Colonic mucosa (tissue), 4 donors: Measurements from ENCODE around the gene DSP. TPM values are rescaled to one million over a fixed set of nuclear protein-coding genes. Genes with fewer than 3 reads are reported as not detected.
A peak's percentile ranks its signal among the peaks of the same experiment; 100 is the strongest.

ENCODE experiments used
- DNase-seq: peaks from one replicate; pipeline ENCODE4 v3.0.0-alpha.2; 2020
- H3K27ac ChIP-seq: fragments of 200-600 bp; one replicate; pipeline ENCODE4 v1.8.0; 2021
- H3K27me3 ChIP-seq: fragments of 200-600 bp; one replicate; pipeline ENCODE4 v1.8.0; 2021
- H3K36me3 ChIP-seq: fragments of 200-600 bp; one replicate; pipeline ENCODE4 v1.8.0; 2021
- H3K4me1 ChIP-seq: fragments of 200-600 bp; one replicate; pipeline ENCODE4 v1.8.0; 2021; ENCODE audit warnings: mild to moderate bottlenecking
- H3K4me3 ChIP-seq: fragments of 200-600 bp; one replicate; pipeline ENCODE4 v1.8.0; 2021
- H3K9ac ChIP-seq, 2 donors: one replicate each; pipeline ENCODE4 v1.7.0; 2013; ENCODE audit warnings: control low read depth in 2 of 2, low read depth in 2 of 2, low read length in 2 of 2
- H3K9me3 ChIP-seq: fragments of 200-600 bp; one replicate; pipeline ENCODE4 v1.8.0; 2021
- CTCF ChIP-seq: fragments of 200-600 bp; IDR thresholded peaks from one replicate; pipeline ENCODE4 v1.8.0; 2022; ENCODE audit warnings: antibody characterized with exemption, mild to moderate bottlenecking
- intact Hi-C: fragments of 100-400 bp; cut with DNase I; formaldehyde crosslinking; loops from one replicate; pipeline ENCODE4 v1.14.1; 2022
- total RNA-seq, 2 donors: library from RNA; stranded (reverse); fragmentation: NEBNext Ultra II Directional in 1 of 2; extraction: Animal tissue kit (Norgen Biotek cat#: 25700) in 1 of 2; gene quantifications; one replicate each; pipeline ENCODE4 v1.2.1, GENCODE V29; 2021
- donor health status: healthy.
- donor health status: DM: no; HTN: no; CAD: no.
- donor health status: DM: no; HTN: no; CAD: no.

DSP gene
- total RNA-seq, 2 donors from 2014 or later: 201 to 250 TPM

GRCh38 chr6:7502743-7503142 lies 38.7 kb upstream of the DSP start:
- Histone ChIP-seq H3K27ac (no peak overlapping the region), H3K27me3 (no peaks in the 10 kb centered on the region), H3K36me3 (no peaks in the 10 kb centered on the region), H3K4me1 (no peaks in the 10 kb centered on the region), H3K9me3 (no peaks in the 10 kb centered on the region), H3K4me3 (no peak overlapping the region), H3K9ac (no peak overlapping the region)
- intact Hi-C loops: no loop called here
- no peak for TF ChIP-seq CTCF
- no peak for DNase-seq

GRCh38 chr6:7504041-7504440 lies 37.4 kb upstream of the DSP start:
- TF ChIP-seq CTCF: no peak
- H3K4me3 ChIP-seq: no peak overlapping the region
- H3K9me3 ChIP-seq: no peaks in the 10 kb centered on the region
- no peak overlapping the region for H3K9ac ChIP-seq
- no peak for DNase-seq
- no peaks in the 10 kb centered on the region for H3K27me3 ChIP-seq
- no peaks in the 10 kb centered on the region for H3K4me1 ChIP-seq
- H3K27ac ChIP-seq: no peak overlapping the region
- intact Hi-C loops: no loop called here
- H3K36me3 ChIP-seq: no peaks in the 10 kb centered on the region

GRCh38 chr6:7505189-7505699 lies 36.2 kb upstream of the DSP start:
- intact Hi-C loops: no loop called here
- DNase-seq: peak; percentile 85
- Histone ChIP-seq H3K27me3 (no peaks in the 10 kb centered on the region), H3K9ac (peak overlapping the region in 1 of 2 donors; percentile 40), H3K27ac (peak overlapping the region; percentile 58), H3K4me3 (no peak overlapping the region), H3K9me3 (no peaks in the 10 kb centered on the region), H3K4me1 (no peaks in the 10 kb centered on the region), H3K36me3 (no peaks in the 10 kb centered on the region)
- no peak for TF ChIP-seq CTCF

- Histone ChIP-seq H3K9ac (no peak overlapping the region), H3K27me3 (no peaks in the 10 kb centered on the region), H3K36me3 (no peaks in the 10 kb centered on the region), H3K4me1 (no peaks in the 10 kb centered on the region), H3K9me3 (no peaks in the 10 kb centered on the region), H3K27ac (no peak overlapping the region), H3K4me3 (no peak overlapping the region)
- intact Hi-C loops: no loop called here
- no peak for TF ChIP-seq CTCF
- DNase-seq: no peak
Observed at GRCh38 chr6:7507600-7507999, 33.9 kb upstream of the DSP start.

GRCh38 chr6:7512320-7512719 lies 29.2 kb upstream of the DSP start:
- DNase-seq: no peak
- no peak for TF ChIP-seq CTCF
- intact Hi-C loops: no loop called here
- no peak overlapping the region for H3K27ac ChIP-seq
- H3K9me3 ChIP-seq: no peaks in the 10 kb centered on the region
- no peak overlapping the region for H3K4me3 ChIP-seq
- H3K36me3 ChIP-seq: no peaks in the 10 kb centered on the region
- no peaks in the 10 kb centered on the region for H3K4me1 ChIP-seq
- no peak overlapping the region for H3K9ac ChIP-seq
- no peaks in the 10 kb centered on the region for H3K27me3 ChIP-seq
